ENCODE measurements around the gene PCSK1. TPM values are rescaled to one million over a fixed set of nuclear protein-coding genes. Genes with fewer than 3 reads are reported as not detected.

PCSK1 gene
- total RNA-seq = not detected in 2 replicates

GRCh38 chr5:96433066-96433447, at the start of gene PCSK1:
TSS of gene PCSK1 (minus strand) at chr5:96433248. CDS start at chr5:96433042, 206 bp downstream.
- intact Hi-C loops (cut with micrococcal nuclease) = no loop called here

- intact Hi-C loops (cut with micrococcal nuclease) = no loop called here
Measured at GRCh38 chr5:96481867-96482266, 48.8 kb upstream of the PCSK1 start.

GRCh38 chr5:96481009-96481786, 48.1 kb upstream of the PCSK1 start:
- intact Hi-C loops (cut with micrococcal nuclease) = no loop called here

GRCh38 chr5:96478983-96479382, 45.9 kb upstream of the PCSK1 start:
- intact Hi-C loops (cut with micrococcal nuclease) = no loop called here

GRCh38 chr5:96476654-96477053, 43.6 kb upstream of the PCSK1 start:
- intact Hi-C loops (cut with micrococcal nuclease) = no loop called here

GRCh38 chr5:96474073-96474472, 41.0 kb upstream of the PCSK1 start:
- intact Hi-C loops (cut with micrococcal nuclease) = no loop called here

GRCh38 chr5:96473155-96473554, 40.1 kb upstream of the PCSK1 start:
- intact Hi-C loops (cut with micrococcal nuclease) = no loop called here

GRCh38 chr5:96470785-96471184, 37.7 kb upstream of the PCSK1 start:
- intact Hi-C loops (cut with micrococcal nuclease) = no loop called here

- intact Hi-C loops (cut with micrococcal nuclease) = no loop called here
Measured at GRCh38 chr5:96468956-96469355, 35.9 kb upstream of the PCSK1 start.

- intact Hi-C loops (cut with micrococcal nuclease) = no loop called here
Measured at GRCh38 chr5:96463091-96463490, 30.0 kb upstream of the PCSK1 start.

- intact Hi-C loops (cut with micrococcal nuclease) = no loop called here
Measured at GRCh38 chr5:96459313-96460121, 26.5 kb upstream of the PCSK1 start.

GRCh38 chr5:96458176-96458575, 25.1 kb upstream of the PCSK1 start:
- intact Hi-C loops (cut with micrococcal nuclease) = no loop called here

GRCh38 chr5:96455789-96456188, 22.7 kb upstream of the PCSK1 start:
- intact Hi-C loops (cut with micrococcal nuclease) = no loop called here

GRCh38 chr5:96453394-96453793, 20.3 kb upstream of the PCSK1 start:
- intact Hi-C loops (cut with micrococcal nuclease) = no loop called here

GRCh38 chr5:96447949-96448348, 14.9 kb upstream of the PCSK1 start:
- intact Hi-C loops (cut with micrococcal nuclease) = no loop called here

GRCh38 chr5:96440185-96440538, 7.1 kb upstream of the PCSK1 start:
- intact Hi-C loops (cut with micrococcal nuclease) = no loop called here

- intact Hi-C loops (cut with micrococcal nuclease) = no loop called here
Measured at GRCh38 chr5:96439477-96440184, 6.6 kb upstream of the PCSK1 start.

- intact Hi-C loops (cut with micrococcal nuclease) = no loop called here
Measured at GRCh38 chr5:96434201-96434645, 1.2 kb upstream of the PCSK1 start.

- intact Hi-C loops (cut with micrococcal nuclease) = no loop called here
Measured at GRCh38 chr5:96432216-96433065, 607 bp downstream of the PCSK1 start.

- intact Hi-C loops (cut with micrococcal nuclease) = no loop called here
Measured at GRCh38 chr5:96431376-96432187, 1.5 kb downstream of the PCSK1 start.

Data from T-helper 2 cell treated with Interferon-gamma antibody and Interleukin-4, amounts not matched to agents 100 ng/mL and 5 ng/mL, for 36 hours (primary cell).